Trophoblast cell (in vitro differentiated cells and primary cell): ENCODE measurements around the gene SLC10A3.
A peak's percentile ranks its signal among the peaks of the same experiment; 100 is the strongest.

Source experiments
- DNase-seq, 2 donors: peaks; one replicate each; pipeline ENCODE4 v3.0.0-alpha.2; 2016
- H2AFZ ChIP-seq: 2 replicates; pipeline ENCODE4 v1.6.1; 2013; ENCODE audit warnings: low read length, moderate library complexity, mild to moderate bottlenecking; ENCODE audit not compliant: insufficient read depth, poor library complexity
- H2AK5ac ChIP-seq: 2 replicates; pipeline ENCODE4 v1.6.1; 2013; ENCODE audit warnings: mild to moderate bottlenecking, low read length
- H2BK120ac ChIP-seq: 2 replicates; pipeline ENCODE4 v1.6.1; 2013; ENCODE audit warnings: low read length, mild to moderate bottlenecking, moderate library complexity; ENCODE audit not compliant: insufficient read depth, poor library complexity
- H2BK12ac ChIP-seq: 2 replicates; pipeline ENCODE4 v1.6.1; 2013; ENCODE audit warnings: mild to moderate bottlenecking, low read length, moderate library complexity
- H2BK5ac ChIP-seq: 2 replicates; pipeline ENCODE4 v1.6.1; 2013; ENCODE audit warnings: low read length, low read depth, moderate library complexity, mild to moderate bottlenecking; ENCODE audit not compliant: poor library complexity
- H3K14ac ChIP-seq: 2 replicates; pipeline ENCODE4 v1.6.1; 2013; ENCODE audit warnings: mild to moderate bottlenecking, low read length
- H3K18ac ChIP-seq: 2 replicates; pipeline ENCODE4 v1.6.1; 2013; ENCODE audit warnings: mild to moderate bottlenecking, low read length
- H3K23ac ChIP-seq: 2 replicates; pipeline ENCODE4 v1.6.1; 2013; ENCODE audit warnings: low read length
- H3K27ac ChIP-seq: 2 replicates; pipeline ENCODE4 v1.5.1; 2013; ENCODE audit warnings: low read depth, mild to moderate bottlenecking, inconsistent platforms, low read length, moderate library complexity
- H3K27me3 ChIP-seq: 2 replicates; pipeline ENCODE4 v1.6.1; 2013; ENCODE audit warnings: inconsistent platforms, mild to moderate bottlenecking, low read length, moderate library complexity; ENCODE audit not compliant: insufficient read depth
- H3K36me3 ChIP-seq, 2 experiments: 1 replicate in 1 of 2; 2 replicates in 1 of 2; pipeline ENCODE4 v1.6.1; 2013; ENCODE audit warnings: low read length in 2 of 2, mild to moderate bottlenecking in 2 of 2, moderate library complexity in 1 of 2; ENCODE audit not compliant: insufficient read depth in 2 of 2, control insufficient read depth in 1 of 2
- H3K4ac ChIP-seq: 2 replicates; pipeline ENCODE4 v1.6.1; 2013; ENCODE audit warnings: low read depth, mild to moderate bottlenecking, low read length, moderate library complexity
- H3K4me1 ChIP-seq, 2 experiments: 1 replicate in 1 of 2; 2 replicates in 1 of 2; pipeline ENCODE4 v1.6.1; 2013; ENCODE audit warnings: low read length in 2 of 2, mild to moderate bottlenecking in 2 of 2, moderate library complexity in 1 of 2; ENCODE audit not compliant: insufficient read depth in 2 of 2, control insufficient read depth in 1 of 2
- H3K4me2 ChIP-seq: 2 replicates; pipeline ENCODE4 v1.6.1; 2013; ENCODE audit warnings: inconsistent platforms, mild to moderate bottlenecking, low read length, moderate library complexity
- H3K4me3 ChIP-seq: 2 replicates; pipeline ENCODE4 v1.5.1; 2013; ENCODE audit warnings: mild to moderate bottlenecking, low read depth, low read length, inconsistent platforms
- H3K79me1 ChIP-seq: one replicate; pipeline ENCODE4 v1.6.1; 2013; ENCODE audit warnings: low read length
- H3K79me2 ChIP-seq: 2 replicates; pipeline ENCODE4 v1.6.1; 2013; ENCODE audit warnings: low read length, mild to moderate bottlenecking; ENCODE audit not compliant: control insufficient read depth, insufficient read depth, poor library complexity
- H3K9ac ChIP-seq: 2 replicates; pipeline ENCODE4 v1.6.1; 2013; ENCODE audit warnings: mild to moderate bottlenecking, low read length
- H3K9me3 ChIP-seq: 2 replicates; pipeline ENCODE4 v1.6.1; 2013; ENCODE audit warnings: low read depth, mild to moderate bottlenecking, control low read depth, inconsistent platforms, low read length; ENCODE audit not compliant: insufficient read depth
- H4K12ac ChIP-seq: 2 replicates; pipeline ENCODE4 v1.6.1; 2013; ENCODE audit warnings: low read depth, mild to moderate bottlenecking, low read length, moderate library complexity
- H4K8ac ChIP-seq: 2 replicates; pipeline ENCODE4 v1.6.1; 2013; ENCODE audit warnings: low read depth, mild to moderate bottlenecking, low read length, moderate library complexity
- H4K91ac ChIP-seq: one replicate; pipeline ENCODE4 v1.6.1; 2013; ENCODE audit warnings: low read depth, mild to moderate bottlenecking, low read length, moderate library complexity
- WGBS: extraction: QIAGEN DNeasy Blood & Tissue Kit; methylation state at CpG from one replicate; pipeline ENCODE4 v1.1.7; 2013; ENCODE audit warnings: missing lambda C conversion rate; ENCODE audit not compliant: insufficient read length, insufficient coverage; ENCODE audit errors: extremely low coverage; 5-methylcytosine and 5-hydroxymethylcytosine counted together

The SLC10A3 gene

GRCh38 chrX:154487518-154488290, 2.7 kb downstream of the SLC10A3 start:
- no peak overlapping the region for H3K18ac ChIP-seq
- H3K14ac ChIP-seq: no peak overlapping the region
- no peak overlapping the region for H3K23ac ChIP-seq
- H3K36me3 ChIP-seq: peaks cover 31 to 34% of the 10 kb centered on the region in 2 experiments
- peak overlapping the region; percentile 1 for H2AK5ac ChIP-seq
- no peak overlapping the region for H3K4me3 ChIP-seq
- WGBS: no CpG with 5 or more reads among the region's 28 CpGs
- no peaks in the 10 kb centered on the region for H3K27me3 ChIP-seq
- peak overlapping the region; percentile 93 for H3K27ac ChIP-seq
- H3K79me2 ChIP-seq: peaks cover 16% of the 10 kb centered on the region
- H2BK5ac ChIP-seq: no peak overlapping the region
- H3K9ac ChIP-seq: no peak overlapping the region
- peaks cover 20 to 22% of the 10 kb centered on the region in 2 experiments for H3K4me1 ChIP-seq
- no peak overlapping the region for H4K8ac ChIP-seq
- peak overlapping the region; percentile 70 for H3K4me2 ChIP-seq
- H3K9me3 ChIP-seq: peaks cover 1% of the 10 kb centered on the region
- peak overlapping the region; percentile 15 for H3K4ac ChIP-seq
- H3K79me1 ChIP-seq: peaks cover 17% of the 10 kb centered on the region
- no peak overlapping the region for H2AFZ ChIP-seq
- no peak overlapping the region for H2BK120ac ChIP-seq
- no peak overlapping the region for H4K12ac ChIP-seq
- no peak for DNase-seq
- no peak overlapping the region for H2BK12ac ChIP-seq
- peak overlapping the region; percentile 1 for H4K91ac ChIP-seq

DNA sequence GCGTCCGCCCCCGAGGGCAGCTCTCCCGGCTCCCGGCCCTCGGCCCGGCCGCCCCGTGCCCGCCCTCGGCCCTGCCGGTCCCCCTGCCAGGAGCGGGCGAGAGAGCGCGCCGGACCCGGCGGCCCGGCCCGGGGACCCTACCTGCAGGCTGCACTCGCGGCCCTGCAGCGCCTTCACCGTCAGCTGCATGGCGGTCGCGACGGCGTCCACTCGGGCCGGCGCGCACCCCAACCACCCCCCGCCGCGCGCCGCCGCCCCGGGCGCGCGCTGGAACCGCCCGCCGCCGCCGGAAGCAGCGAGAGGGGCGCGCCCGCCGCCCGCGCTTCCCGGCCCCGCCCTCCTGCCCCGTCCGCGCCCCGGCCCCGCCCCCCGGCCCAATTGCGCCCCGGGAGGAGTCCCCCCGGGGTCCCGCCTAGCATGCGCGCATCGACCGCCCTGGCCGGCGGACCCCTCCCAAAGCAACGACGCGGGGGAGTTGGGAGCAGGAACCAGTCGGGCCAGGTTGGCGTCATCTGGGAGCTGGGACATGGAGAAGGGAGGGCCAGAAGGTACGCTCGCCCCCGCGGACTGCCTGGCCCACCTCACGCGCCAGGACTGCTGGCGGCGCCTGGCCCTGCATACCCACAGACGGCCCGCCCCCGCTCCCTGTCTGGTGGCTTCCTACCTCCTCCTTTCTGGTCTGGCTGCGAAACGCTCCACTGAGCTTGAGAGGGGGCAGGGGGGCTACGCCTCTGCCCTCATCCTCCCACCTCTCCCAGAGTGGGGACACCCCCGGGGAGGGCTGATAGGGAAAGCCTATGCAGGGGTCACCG, 3.8 kb downstream of the SLC10A3 start, which contains the start of gene UBL4A:
Gene UBL4A (minus strand): TSS at position 220 of the 812 bp plus-strand sequence. CDS start 31 bp downstream, at position 189.
- Histone ChIP-seq H3K4ac (peak within 1 kb of the TSS; percentile 88), H3K14ac (peak within 1 kb of the TSS; percentile 90), H3K27ac (peak within 1 kb of the TSS; percentile 93), H3K79me2 (peaks cover 16% of the 10 kb centered on the region), H3K36me3 (peaks cover 31 to 34% of the 10 kb centered on the region in 2 experiments), H2BK5ac (peak within 1 kb of the TSS; percentile 80), H2AK5ac (peak within 1 kb of the TSS; percentile 88), H4K12ac (peak within 1 kb of the TSS; percentile 64), H2BK12ac (peak within 1 kb of the TSS; percentile 37), H3K9ac (peak within 1 kb of the TSS; percentile 87), H3K79me1 (peaks cover 17% of the 10 kb centered on the region), H3K18ac (peak within 1 kb of the TSS; percentile 92), H4K8ac (peak within 1 kb of the TSS; percentile 87), H3K27me3 (no peaks in the 10 kb centered on the region), H3K23ac (no peak within 1 kb of the TSS), H3K4me1 (peaks cover 20 to 22% of the 10 kb centered on the region in 2 experiments), H4K91ac (peak within 1 kb of the TSS; percentile 96), H3K4me3 (peak within 1 kb of the TSS; percentile 83), H2BK120ac (peak within 1 kb of the TSS; percentile 92), H3K4me2 (peak within 1 kb of the TSS; percentile 83), H2AFZ (peak within 1 kb of the TSS; percentile 66), H3K9me3 (peaks cover 1% of the 10 kb centered on the region)
- WGBS: no CpG with 5 or more reads among the region's 95 CpGs
- DNase-seq: peak; percentile 44 to 49

GRCh38 chrX:154486052-154486395, 4.4 kb downstream of the SLC10A3 start:
- H4K8ac ChIP-seq: peak overlapping the region; percentile 87

More at GRCh38 chrX:154486052-154486395, 4.4 kb downstream of the SLC10A3 start:
- DNase-seq: peak in 1 of 2 donors; percentile 26
- Histone ChIP-seq H3K36me3 (peaks cover 31 to 34% of the 10 kb centered on the region in 2 experiments), H3K4me1 (peaks cover 20 to 22% of the 10 kb centered on the region in 2 experiments), H3K14ac (peak overlapping the region; percentile 90), H4K91ac (peak overlapping the region; percentile 96), H2AFZ (peak overlapping the region; percentile 66), H3K27ac (peak overlapping the region; percentile 92), H2AK5ac (peak overlapping the region; percentile 88), H3K79me1 (peaks cover 14% of the 10 kb centered on the region), H3K4ac (peak overlapping the region; percentile 88), H3K79me2 (peaks cover 16% of the 10 kb centered on the region), H2BK12ac (peak overlapping the region; percentile 24), H2BK120ac (peak overlapping the region; percentile 92), H3K9ac (peak overlapping the region; percentile 87), H3K4me2 (peak overlapping the region; percentile 83), H2BK5ac (peak overlapping the region; percentile 80), H3K18ac (peak overlapping the region; percentile 92), H3K27me3 (no peaks in the 10 kb centered on the region), H3K23ac (no peak overlapping the region), H3K4me3 (peak overlapping the region; percentile 83), H4K12ac (peak overlapping the region; percentile 64), H3K9me3 (peaks cover 1% of the 10 kb centered on the region)
- no CpG with 5 or more reads among the region's 35 CpGs for WGBS
